Calu3 (cell line): ENCODE measurements around the gene OMG. TPM values are rescaled to one million over a fixed set of nuclear protein-coding genes. Genes with fewer than 3 reads are reported as not detected.
"Not testable (repeated sequence)": the region's sequence is repeated elsewhere in the genome, so short reads cannot be mapped to it uniquely, and the experiment has no call there.

Experiments used
- BruUV-seq: library from RNA; stranded (reverse); fragments of 400-500 nt; replicated peaks from 2 replicates; lab custom pipeline; 2021; lab: Mats Ljungman, UMichigan
- CTCF ChIA-PET: fragments of 300-600 bp; sonication (Branson Sonifier 250); formaldehyde crosslinking; loops from one replicate; lab custom pipeline; 2022; ENCODE audit warnings: antibody characterized with exemption; lab: Charles Lee
- DNase-seq: peaks from one replicate; pipeline ENCODE4 v3.0.0; 2022
- H3K27ac Mint-ChIP-seq: one replicate; pipeline ENCODE4 v1.8.0; 2022; ENCODE audit warnings: mixed read lengths; ENCODE audit not compliant: unreplicated experiment
- H3K27me3 Mint-ChIP-seq: one replicate; pipeline ENCODE4 v1.8.0; 2022; ENCODE audit warnings: mixed read lengths; ENCODE audit not compliant: unreplicated experiment
- H3K36me3 Mint-ChIP-seq: one replicate; pipeline ENCODE4 v1.8.0; 2022; ENCODE audit warnings: mild to moderate bottlenecking, moderate library complexity, mixed read lengths; ENCODE audit not compliant: insufficient read depth, unreplicated experiment
- H3K4me1 Mint-ChIP-seq: one replicate; pipeline ENCODE4 v1.8.0; 2022; ENCODE audit warnings: mild to moderate bottlenecking, low read depth, mixed read lengths; ENCODE audit not compliant: unreplicated experiment
- H3K4me3 Mint-ChIP-seq: one replicate; pipeline ENCODE4 v1.8.0; 2022; ENCODE audit warnings: mild to moderate bottlenecking, low read depth, moderate library complexity, mixed read lengths; ENCODE audit not compliant: unreplicated experiment
- H3K9me3 Mint-ChIP-seq: one replicate; pipeline ENCODE4 v1.8.0; 2022; ENCODE audit warnings: low read depth, mixed read lengths; ENCODE audit not compliant: unreplicated experiment
- CTCF ChIP-seq: fragments of 200-600 bp; IDR thresholded peaks from one replicate; pipeline ENCODE4 v1.8.0; 2022; ENCODE audit warnings: antibody characterized with exemption; ENCODE audit not compliant: unreplicated experiment
- intact Hi-C: fragments of 100-400 bp; cut with micrococcal nuclease; formaldehyde crosslinking; loops from one replicate; pipeline ENCODE4 v1.10.0; 2022; ENCODE audit not compliant: unreplicated experiment
- total RNA-seq: library from RNA; stranded (reverse); gene quantifications from 2 replicates; pipeline ENCODE4 v1.2.3, GENCODE V29; 2022

Gene OMG
- total RNA-seq, 1 experiment from 2014 or later = not detected

- Mint-ChIP-seq H3K27ac (peak overlapping the region; percentile 15), H3K9me3 (no peaks in the 10 kb centered on the region), H3K4me1 (no peaks in the 10 kb centered on the region), H3K27me3 (no peaks in the 10 kb centered on the region), H3K36me3 (no peaks in the 10 kb centered on the region), H3K4me3 (no peak overlapping the region)
- TF ChIP-seq CTCF = no peak
- CTCF ChIA-PET = no interaction called here
- no peak for DNase-seq
- intact Hi-C loops = no loop called here
- no TSS peak for BruUV-seq
Observed at GRCh38 chr17:31289790-31290189, 7.2 kb downstream of the OMG start.

GRCh38 chr17:31287932-31288331 is 9.1 kb downstream of the OMG start:
- DNase-seq, CTCF ChIA-PET, H3K36me3 Mint-ChIP-seq, intact Hi-C loops, H3K4me1 Mint-ChIP-seq, H3K4me3 Mint-ChIP-seq, BruUV-seq, H3K27ac Mint-ChIP-seq, H3K9me3 Mint-ChIP-seq, H3K27me3 Mint-ChIP-seq: not testable (repeated sequence)

- DNase-seq = no peak
- no TSS peak for BruUV-seq
- CTCF ChIA-PET = no interaction called here
- H3K27ac Mint-ChIP-seq = no peak overlapping the region
- TF ChIP-seq CTCF = no peak
- intact Hi-C loops = no loop called here
- H3K27me3 Mint-ChIP-seq = no peaks in the 10 kb centered on the region
- H3K9me3 Mint-ChIP-seq = no peaks in the 10 kb centered on the region
- no peaks in the 10 kb centered on the region for H3K36me3 Mint-ChIP-seq
- H3K4me1 Mint-ChIP-seq = no peaks in the 10 kb centered on the region
- no peak overlapping the region for H3K4me3 Mint-ChIP-seq
Observed at GRCh38 chr17:31286587-31286986, 10.5 kb downstream of the OMG start.

GRCh38 chr17:31283841-31284240 is 13.2 kb downstream of the OMG start:
- intact Hi-C loops = no loop called here
- no peak for DNase-seq
- no peak for TF ChIP-seq CTCF
- Mint-ChIP-seq H3K4me1 (no peaks in the 10 kb centered on the region), H3K36me3 (no peaks in the 10 kb centered on the region), H3K27ac (no peak overlapping the region), H3K9me3 (no peaks in the 10 kb centered on the region), H3K4me3 (no peak overlapping the region), H3K27me3 (no peaks in the 10 kb centered on the region)
- no TSS peak for BruUV-seq
- CTCF ChIA-PET = no interaction called here

GRCh38 chr17:31281061-31281460 is 16.0 kb downstream of the OMG start:
- Mint-ChIP-seq H3K9me3 (no peaks in the 10 kb centered on the region), H3K4me3 (no peak overlapping the region), H3K27ac (no peak overlapping the region), H3K36me3 (no peaks in the 10 kb centered on the region), H3K4me1 (no peaks in the 10 kb centered on the region), H3K27me3 (no peaks in the 10 kb centered on the region)
- CTCF ChIA-PET = no interaction called here
- TF ChIP-seq CTCF = no peak
- intact Hi-C loops = no loop called here
- DNase-seq = no peak
- BruUV-seq = no TSS peak
